ENCODE measurements around the gene PLA2G15. TPM values are rescaled to one million over a fixed set of nuclear protein-coding genes. Genes with fewer than 3 reads are reported as not detected.

PLA2G15 gene
- polyA plus RNA-seq, 2 of the 4 experiments (the other 2 are of a cell fraction) = 4.8 to 8.7 TPM

DNA sequence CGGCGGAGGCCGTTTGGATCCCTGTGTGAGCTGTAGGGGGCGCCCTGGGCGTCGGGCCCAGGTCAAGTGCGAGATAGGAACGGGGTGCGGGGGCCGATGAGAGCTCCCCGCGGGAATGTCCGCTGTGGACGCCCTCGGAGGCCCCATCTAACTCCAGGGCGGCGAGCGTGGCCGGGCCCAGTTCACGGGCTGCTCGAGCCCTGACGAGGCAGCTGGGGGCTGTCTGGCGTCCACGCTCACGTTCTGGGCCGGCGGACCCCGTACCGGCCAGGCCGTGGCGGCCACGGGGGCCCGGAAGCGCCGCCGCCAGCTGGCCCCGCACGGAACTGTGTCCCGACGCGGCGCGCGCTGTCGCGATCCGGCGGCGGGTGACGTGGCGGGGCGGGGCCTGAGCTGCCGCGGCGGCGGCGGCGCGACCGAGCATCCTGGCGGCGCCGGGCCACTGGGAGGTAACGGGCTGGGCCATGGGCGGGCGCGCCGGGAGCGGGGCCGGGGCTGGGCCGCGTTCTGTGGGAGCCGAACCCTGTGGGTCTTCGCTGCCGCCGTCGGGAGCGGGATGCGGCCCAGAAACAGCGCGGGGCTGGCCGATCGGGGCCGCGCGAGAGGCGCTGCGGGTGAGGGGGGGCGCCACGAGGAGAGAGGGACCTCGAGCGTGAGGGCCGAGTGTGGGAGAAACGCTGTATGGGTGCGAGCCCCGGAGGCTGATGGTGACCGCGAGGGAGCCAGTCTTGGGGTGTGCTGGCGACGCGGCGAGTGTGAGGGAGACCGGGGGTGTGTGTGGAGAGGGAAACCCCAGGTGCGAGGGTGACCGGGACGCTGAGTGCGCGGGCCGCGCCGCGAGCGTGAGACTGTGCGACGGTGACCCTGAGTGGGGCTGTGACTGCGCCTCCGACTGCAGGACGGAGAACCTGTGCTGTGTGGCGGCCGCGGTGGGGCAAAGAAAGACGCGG, 19.2 kb downstream of the PLA2G15 start, which contains the start of gene SLC7A6 (continued):
- TF ChIP-seq, protein P1, sequence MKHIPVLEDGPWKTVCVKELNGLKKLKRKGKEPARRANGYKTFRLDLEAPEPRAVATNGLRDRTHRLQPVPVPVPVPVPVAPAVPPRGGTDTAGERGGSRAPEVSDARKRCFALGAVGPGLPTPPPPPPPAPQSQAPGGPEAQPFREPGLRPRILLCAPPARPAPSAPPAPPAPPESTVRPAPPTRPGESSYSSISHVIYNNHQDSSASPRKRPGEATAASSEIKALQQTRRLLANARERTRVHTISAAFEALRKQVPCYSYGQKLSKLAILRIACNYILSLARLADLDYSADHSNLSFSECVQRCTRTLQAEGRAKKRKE (CRISPR knock-in tag; IDR thresholded peaks at IDR 0.05; ENCODE audit: low read depth) = no peak
- TF ChIP-seq FOSL2 (IDR thresholded peaks at IDR 0.05) = no peak
- TF ChIP-seq FOSL2 (CRISPR knock-in tag; IDR thresholded peaks at IDR 0.05) = no peak
- TF ChIP-seq ZC3H11A (IDR thresholded peaks at IDR 0.05) = no peak
- TF ChIP-seq JUN (IDR thresholded peaks at IDR 0.05) = peak in 1 of 2 experiments; percentile 77; a peak in 3 of 5 replicates
- no peak for TF ChIP-seq ZFP36 (IDR thresholded peaks at IDR 0.05; ENCODE audit: borderline replicate concordance, partially characterized antibody)
- TF ChIP-seq ZSCAN20 (CRISPR knock-in tag; IDR thresholded peaks at IDR 0.05) = no peak
- peak; percentile 44 for TF ChIP-seq SMC3 (IDR thresholded peaks at IDR 0.05)
- TF ChIP-seq RAD21 (conservative IDR thresholded peaks at IDR 0.05 in 1 of 2, IDR thresholded peaks at IDR 0.05 in 1 of 2) = peak; percentile 14 to 40; a peak in 2 of 5 replicates
- no peak for TF ChIP-seq RCOR1 (IDR thresholded peaks at IDR 0.05; ENCODE audit: low read depth, low read length)
- no peak; a peak in 1 of 5 replicates for TF ChIP-seq EP300 (IDR thresholded peaks at IDR 0.05)
- peak; percentile 33; the same call in 1 of the 2 replicates for TF ChIP-seq GATA3 (IDR thresholded peaks at IDR 0.05; ENCODE audit: borderline replicate concordance)
- no peak for TF ChIP-seq KDM1A (IDR thresholded peaks at IDR 0.05; ENCODE audit: low read depth)
- TF ChIP-seq NPAS2 (CRISPR knock-in tag; IDR thresholded peaks at IDR 0.05; ENCODE audit: borderline replicate concordance) = no peak
- TF ChIP-seq, protein P2, sequence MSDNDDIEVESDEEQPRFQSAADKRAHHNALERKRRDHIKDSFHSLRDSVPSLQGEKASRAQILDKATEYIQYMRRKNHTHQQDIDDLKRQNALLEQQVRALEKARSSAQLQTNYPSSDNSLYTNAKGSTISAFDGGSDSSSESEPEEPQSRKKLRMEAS (IDR thresholded peaks at IDR 0.05) = peak; percentile 70
- no peak for TF ChIP-seq ESRRA (IDR thresholded peaks at IDR 0.05; ENCODE audit: borderline replicate concordance, low read length)
- TF ChIP-seq FOSB (CRISPR knock-in tag; IDR thresholded peaks at IDR 0.05) = no peak
- TF ChIP-seq RFX5 (IDR thresholded peaks at IDR 0.05) = no peak
- TF ChIP-seq PHF8 (IDR thresholded peaks at IDR 0.05; ENCODE audit: borderline replicate concordance, low read depth) = peak; percentile 60
- TF ChIP-seq, protein P3, sequence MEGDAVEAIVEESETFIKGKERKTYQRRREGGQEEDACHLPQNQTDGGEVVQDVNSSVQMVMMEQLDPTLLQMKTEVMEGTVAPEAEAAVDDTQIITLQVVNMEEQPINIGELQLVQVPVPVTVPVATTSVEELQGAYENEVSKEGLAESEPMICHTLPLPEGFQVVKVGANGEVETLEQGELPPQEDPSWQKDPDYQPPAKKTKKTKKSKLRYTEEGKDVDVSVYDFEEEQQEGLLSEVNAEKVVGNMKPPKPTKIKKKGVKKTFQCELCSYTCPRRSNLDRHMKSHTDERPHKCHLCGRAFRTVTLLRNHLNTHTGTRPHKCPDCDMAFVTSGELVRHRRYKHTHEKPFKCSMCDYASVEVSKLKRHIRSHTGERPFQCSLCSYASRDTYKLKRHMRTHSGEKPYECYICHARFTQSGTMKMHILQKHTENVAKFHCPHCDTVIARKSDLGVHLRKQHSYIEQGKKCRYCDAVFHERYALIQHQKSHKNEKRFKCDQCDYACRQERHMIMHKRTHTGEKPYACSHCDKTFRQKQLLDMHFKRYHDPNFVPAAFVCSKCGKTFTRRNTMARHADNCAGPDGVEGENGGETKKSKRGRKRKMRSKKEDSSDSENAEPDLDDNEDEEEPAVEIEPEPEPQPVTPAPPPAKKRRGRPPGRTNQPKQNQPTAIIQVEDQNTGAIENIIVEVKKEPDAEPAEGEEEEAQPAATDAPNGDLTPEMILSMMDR (IDR thresholded peaks at IDR 0.05) = peak; percentile 81

DNA sequence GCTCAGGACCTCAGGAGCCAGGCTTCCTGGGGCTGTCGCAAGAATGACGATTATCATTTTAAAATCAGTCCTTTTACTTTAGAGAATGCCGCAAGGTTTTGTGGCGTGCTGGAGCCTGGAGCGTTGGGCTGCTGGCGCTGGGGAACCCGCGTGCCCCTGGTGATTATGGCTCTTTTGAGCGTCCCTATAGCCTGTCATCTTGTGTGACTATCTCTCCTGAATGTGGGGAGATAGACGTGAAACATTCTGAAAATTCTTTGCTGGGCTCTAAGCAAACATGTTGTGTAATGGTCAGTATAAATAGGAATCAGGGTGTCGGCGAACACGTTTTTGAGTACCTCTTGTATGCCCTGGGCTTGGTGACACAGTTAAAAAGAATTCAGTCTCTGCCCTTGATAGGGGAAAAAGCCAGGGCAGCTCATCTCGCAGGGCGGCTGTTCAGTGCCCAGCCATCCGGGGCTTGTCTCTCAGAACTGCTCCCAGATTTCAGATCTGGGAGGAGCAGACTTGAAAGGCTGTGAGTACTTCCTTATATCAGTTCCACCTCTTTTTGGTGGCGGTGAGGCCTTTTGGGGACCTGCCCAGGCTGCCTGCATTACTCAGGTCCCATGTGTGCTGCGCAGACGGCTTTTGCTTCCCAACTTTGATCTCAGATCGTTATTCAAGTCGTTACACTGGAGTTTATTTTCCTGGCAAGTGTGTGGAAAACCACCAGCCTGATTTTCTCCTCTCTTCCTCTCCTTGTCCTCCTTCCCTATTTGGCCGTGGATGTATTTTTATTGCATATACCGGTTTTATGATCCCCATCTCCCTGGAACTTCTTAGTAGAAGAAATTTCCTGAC, 20.1 kb downstream of the PLA2G15 start:
- peak overlapping the region; percentile 85 for H3K4me3 ChIP-seq
- H3K4me2 ChIP-seq = peak overlapping the region; percentile 84
- H3K4me1 ChIP-seq = peaks cover 42% of the 10 kb centered on the region
- CTCF ChIA-PET = interaction anchor here (2.6 to 8.1 kb wide), 2 partner anchors 13 to 22 kb away, joined by 38 to 124 read pairs; partner anchors contain the start of gene PLA2G15
- peak overlapping the region; percentile 94 to 97 for H3K27ac ChIP-seq
- POLR2A ChIA-PET = interaction anchor here (1.1 to 2.7 kb wide), 5 partner anchors 14 to 179 kb away, joined by 3 to 47 read pairs (median 9); partner anchors contain the start of genes PRMT7 and SLC7A6OS
- ATAC-seq (peak; percentile 67 to 85), FAIRE-seq (no peak), DNase-seq (ENCODE audit: low read depth in 1 of 2, low spot score in 1 of 2) (peak; percentile 84 to 91)
- no peaks in the 10 kb centered on the region for H3K9me3 ChIP-seq
- WGBS (ENCODE audit: missing lambda C conversion rate) = 2% methylated on average over 23 of the region's 23 CpGs
- TF ChIP-seq CBX2 (IDR thresholded peaks at IDR 0.05; ENCODE audit: borderline replicate concordance, low read depth) = no peak
- TF ChIP-seq, protein P1 (CRISPR knock-in tag; IDR thresholded peaks at IDR 0.05; ENCODE audit: low read depth) = no peak
- TF ChIP-seq CHD4 (IDR thresholded peaks at IDR 0.05; ENCODE audit: borderline replicate concordance) = no peak
- TF ChIP-seq, protein P4, sequence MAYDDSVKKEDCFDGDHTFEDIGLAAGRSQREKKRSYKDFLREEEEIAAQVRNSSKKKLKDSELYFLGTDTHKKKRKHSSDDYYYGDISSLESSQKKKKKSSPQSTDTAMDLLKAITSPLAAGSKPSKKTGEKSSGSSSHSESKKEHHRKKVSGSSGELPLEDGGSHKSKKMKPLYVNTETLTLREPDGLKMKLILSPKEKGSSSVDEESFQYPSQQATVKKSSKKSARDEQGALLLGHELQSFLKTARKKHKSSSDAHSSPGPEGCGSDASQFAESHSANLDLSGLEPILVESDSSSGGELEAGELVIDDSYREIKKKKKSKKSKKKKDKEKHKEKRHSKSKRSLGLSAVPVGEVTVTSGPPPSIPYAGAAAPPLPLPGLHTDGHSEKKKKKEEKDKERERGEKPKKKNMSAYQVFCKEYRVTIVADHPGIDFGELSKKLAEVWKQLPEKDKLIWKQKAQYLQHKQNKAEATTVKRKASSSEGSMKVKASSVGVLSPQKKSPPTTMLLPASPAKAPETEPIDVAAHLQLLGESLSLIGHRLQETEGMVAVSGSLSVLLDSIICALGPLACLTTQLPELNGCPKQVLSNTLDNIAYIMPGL (CRISPR knock-in tag; IDR thresholded peaks at IDR 0.05; ENCODE audit: borderline replicate concordance) = no peak
- no peak for TF ChIP-seq RAD21 (conservative IDR thresholded peaks at IDR 0.05 in 1 of 2, IDR thresholded peaks at IDR 0.05 in 1 of 2)
- TF ChIP-seq SMC3 (IDR thresholded peaks at IDR 0.05) = no peak
- no peak for TF ChIP-seq ESRRA (IDR thresholded peaks at IDR 0.05; ENCODE audit: borderline replicate concordance, low read length)
- no peak for TF ChIP-seq HOXB13 (CRISPR knock-in tag; IDR thresholded peaks at IDR 0.05; ENCODE audit: low read depth)
- TF ChIP-seq ZFP36 (IDR thresholded peaks at IDR 0.05; ENCODE audit: borderline replicate concordance, partially characterized antibody) = no peak
- TF ChIP-seq HOXA7 (CRISPR knock-in tag; IDR thresholded peaks at IDR 0.05) = no peak
- TF ChIP-seq PHF8 (IDR thresholded peaks at IDR 0.05; ENCODE audit: borderline replicate concordance, low read depth) = no peak
- TF ChIP-seq MAFK (IDR thresholded peaks at IDR 0.05; ENCODE audit: partially characterized antibody) = peak; percentile 10
- no peak for TF ChIP-seq MAZ (IDR thresholded peaks at IDR 0.05; ENCODE audit: borderline replicate concordance, low read depth, low read length)
